Endothelial cell of umbilical vein (primary cell): Measurements from ENCODE around the gene ANO9. TPM values are rescaled to one million over a fixed set of nuclear protein-coding genes. Genes with fewer than 3 reads are reported as not detected.

Source experiments
- BruUV-seq: library from RNA; stranded (reverse); fragments of 400-500 nt; replicated peaks from 2 replicates; lab custom pipeline; 2021; lab: Mats Ljungman, UMichigan
- CTCF ChIA-PET: fragments of 300-600, 350-600 bp; sonication (Branson Sonifier 250); formaldehyde crosslinking; loops from one replicate; lab custom pipeline; 2021; ENCODE audit warnings: antibody characterized with exemption, inconsistent platforms; lab: Charles Lee
- POLR2A ChIA-PET: fragments of 300-600, 350-600 bp; sonication (Branson Sonifier 250); formaldehyde crosslinking; loops from one replicate; lab custom pipeline; 2021; ENCODE audit warnings: antibody characterized with exemption, inconsistent platforms; lab: Charles Lee
- DNase-seq: peaks from one replicate; pipeline ENCODE4 v3.0.0-alpha.2; 2011; ENCODE audit warnings: low read depth, low spot score
- FAIRE-seq: peaks from 2 replicates; lab custom pipeline; 2011; peaks lifted over from hg19 to GRCh38; lab: Jason Lieb, UNC
- H2AFZ ChIP-seq: 2 replicates; pipeline ENCODE4 v1.6.0; 2012; ENCODE audit warnings: low read depth, low read length, control low read depth, inconsistent platforms
- H3K27ac ChIP-seq: 2 replicates; pipeline ENCODE4 v1.5.1; 2011; ENCODE audit warnings: low read depth, mild to moderate bottlenecking, control low read depth, low read length, moderate library complexity; ENCODE audit not compliant: insufficient read depth
- H3K27me3 ChIP-seq, 2 experiments: 2 replicates each; pipeline versions ENCODE4 v1.6.0 to v1.6.1; 2011; ENCODE audit warnings: low read length in 2 of 2, mixed read lengths in 1 of 2; ENCODE audit not compliant: control insufficient read depth in 2 of 2, insufficient read depth in 2 of 2
- H3K36me3 ChIP-seq, 2 experiments: 2 replicates in 1 of 2; 3 replicates in 1 of 2; pipeline ENCODE4 v1.5.1; 2011; ENCODE audit warnings: low read length in 2 of 2, mild to moderate bottlenecking in 1 of 2, moderate library complexity in 1 of 2; ENCODE audit not compliant: control insufficient read depth in 2 of 2, insufficient read depth in 2 of 2; ENCODE audit errors: extremely low read depth in 1 of 2
- H3K4me1 ChIP-seq: 3 replicates; pipeline ENCODE4 v1.5.1; 2011; ENCODE audit warnings: mild to moderate bottlenecking, low read length; ENCODE audit not compliant: control insufficient read depth, insufficient read depth; ENCODE audit errors: extremely low read depth
- H3K4me2 ChIP-seq: 2 replicates; pipeline ENCODE4 v1.6.1; 2011; ENCODE audit warnings: low read length, control low read depth, mixed read lengths; ENCODE audit not compliant: insufficient read depth
- H3K4me3 ChIP-seq, 3 experiments: fragments of 200-600 bp in 1 of 3; sonication (generic), shearing (Covaris generic) in 1 of 3; replicated peaks in 1 of 3; 2 replicates each; pipeline ENCODE4 v1.5.1; 2011 to 2016; ENCODE audit warnings: control low read depth in 3 of 3, low read length in 3 of 3, mild to moderate bottlenecking in 2 of 3, inconsistent platforms in 1 of 3, low read depth in 1 of 3, moderate library complexity in 1 of 3; ENCODE audit not compliant: insufficient read depth in 1 of 3
- H3K79me2 ChIP-seq: 2 replicates; pipeline ENCODE4 v1.6.0; 2012; ENCODE audit warnings: low read length, inconsistent platforms; ENCODE audit not compliant: control insufficient read depth, insufficient read depth
- H3K9ac ChIP-seq: replicated peaks from 2 replicates; pipeline ENCODE3; 2011; ENCODE audit warnings: low read length, control low read depth; ENCODE audit not compliant: insufficient read depth; ENCODE audit errors: extremely low read depth
- H3K9me1 ChIP-seq: replicated peaks from 3 replicates; pipeline ENCODE4 v1.6.0; 2011; ENCODE audit warnings: mild to moderate bottlenecking, low read length; ENCODE audit not compliant: control insufficient read depth, insufficient read depth; ENCODE audit errors: extremely low read depth
- H3K9me3 ChIP-seq: replicated peaks from 2 replicates; pipeline ENCODE4 v1.5.1; 2012; ENCODE audit warnings: low read length, inconsistent platforms; ENCODE audit not compliant: control insufficient read depth, insufficient read depth
- H4K20me1 ChIP-seq: replicated peaks from 2 replicates; pipeline ENCODE3; 2011; ENCODE audit warnings: mild to moderate bottlenecking, low read length; ENCODE audit not compliant: control insufficient read depth, insufficient read depth; ENCODE audit errors: extremely low read depth
- EZH2 ChIP-seq: IDR thresholded peaks from 2 replicates; pipeline ENCODE4 v1.6.1; 2012; ENCODE audit warnings: borderline replicate concordance, low read depth, mild to moderate bottlenecking, moderate library complexity, low read length, inconsistent platforms; ENCODE audit not compliant: severe bottlenecking
- FOS ChIP-seq: IDR thresholded peaks from 2 replicates; pipeline ENCODE4 v1.6.1; 2011; ENCODE audit warnings: mild to moderate bottlenecking, low read length, moderate library complexity, borderline replicate concordance; ENCODE audit not compliant: insufficient read depth
- GATA2 ChIP-seq: IDR thresholded peaks from 2 replicates; pipeline ENCODE4 v1.7.0; 2011; ENCODE audit warnings: low read depth, mild to moderate bottlenecking, moderate library complexity, mixed read lengths, low read length; ENCODE audit not compliant: insufficient read length, insufficient read depth
- JUN ChIP-seq: IDR thresholded peaks from 2 replicates; pipeline ENCODE4 v1.6.1; 2011; ENCODE audit warnings: borderline replicate concordance, low read depth; ENCODE audit not compliant: insufficient read length, insufficient read depth
- MAX ChIP-seq: IDR thresholded peaks from 2 replicates; pipeline ENCODE4 v1.6.1; 2011; ENCODE audit not compliant: insufficient read depth, insufficient read length
- MYC ChIP-seq: IDR thresholded peaks from one replicate; pipeline ENCODE4 v1.6.1; 2011; ENCODE audit warnings: mild to moderate bottlenecking, low read depth, low read length
- POLR2A ChIP-seq: IDR thresholded peaks from 2 replicates; pipeline ENCODE4 v1.6.1; 2012; ENCODE audit warnings: low read depth, mild to moderate bottlenecking, control low read depth, low read length
- POLR2AphosphoS5 ChIP-seq: IDR thresholded peaks from 2 replicates; pipeline ENCODE4 v1.6.1; 2012; ENCODE audit warnings: low read depth, mild to moderate bottlenecking, control low read depth, low read length, moderate library complexity; ENCODE audit not compliant: insufficient read depth
- dilution Hi-C: fragments of 300-500 bp; cut with MboI; formaldehyde crosslinking; loops from one replicate; pipeline ENCODE4 v1.15.0; 2019; ENCODE audit warnings: low sequenced_read_pairs; ENCODE audit not compliant: extremely low pct_ligation_motif_present
- intact Hi-C: fragments of 100-400 bp; cut with micrococcal nuclease; formaldehyde crosslinking; loops from one replicate; pipeline ENCODE4 v1.10.0; 2022
- polyA plus RNA-seq, 4 experiments: library from polyadenylated mRNA; depleted of rRNA in 3 of 4; stranded (reverse) in 3 of 4; unstranded in 1 of 4; fragments of >200 nt; gene quantifications; 2 replicates each; pipeline versions ENCODE4 v1.2.1 to v1.2.3, GENCODE V29; 2011 to 2012; ENCODE audit warnings: missing spikeins in 1 of 4
- total RNA-seq: library from RNA; stranded (reverse); gene quantifications from 2 replicates; pipeline ENCODE4 v1.2.3, GENCODE V29; 2021
- TF ChIP-seq, protein P1 (sequence below), 2 donors: IDR thresholded peaks; 1 replicate in 1 of 2; 2 replicates in 1 of 2; pipeline ENCODE4 v1.5.1; 2011; ENCODE audit warnings: low read length in 2 of 2, mild to moderate bottlenecking in 2 of 2, moderate library complexity in 2 of 2, control low read depth in 1 of 2, inconsistent platforms in 1 of 2, low read depth in 1 of 2; ENCODE audit not compliant: insufficient read depth in 1 of 2; ENCODE audit errors: extremely low read depth in 1 of 2

The ANO9 gene
- total and polyA plus RNA-seq, 2 donors (not counting 3 experiments of a cell fraction or from before 2014, with no cell fraction given), result 0.23 TPM; not detected in 1

DNA sequence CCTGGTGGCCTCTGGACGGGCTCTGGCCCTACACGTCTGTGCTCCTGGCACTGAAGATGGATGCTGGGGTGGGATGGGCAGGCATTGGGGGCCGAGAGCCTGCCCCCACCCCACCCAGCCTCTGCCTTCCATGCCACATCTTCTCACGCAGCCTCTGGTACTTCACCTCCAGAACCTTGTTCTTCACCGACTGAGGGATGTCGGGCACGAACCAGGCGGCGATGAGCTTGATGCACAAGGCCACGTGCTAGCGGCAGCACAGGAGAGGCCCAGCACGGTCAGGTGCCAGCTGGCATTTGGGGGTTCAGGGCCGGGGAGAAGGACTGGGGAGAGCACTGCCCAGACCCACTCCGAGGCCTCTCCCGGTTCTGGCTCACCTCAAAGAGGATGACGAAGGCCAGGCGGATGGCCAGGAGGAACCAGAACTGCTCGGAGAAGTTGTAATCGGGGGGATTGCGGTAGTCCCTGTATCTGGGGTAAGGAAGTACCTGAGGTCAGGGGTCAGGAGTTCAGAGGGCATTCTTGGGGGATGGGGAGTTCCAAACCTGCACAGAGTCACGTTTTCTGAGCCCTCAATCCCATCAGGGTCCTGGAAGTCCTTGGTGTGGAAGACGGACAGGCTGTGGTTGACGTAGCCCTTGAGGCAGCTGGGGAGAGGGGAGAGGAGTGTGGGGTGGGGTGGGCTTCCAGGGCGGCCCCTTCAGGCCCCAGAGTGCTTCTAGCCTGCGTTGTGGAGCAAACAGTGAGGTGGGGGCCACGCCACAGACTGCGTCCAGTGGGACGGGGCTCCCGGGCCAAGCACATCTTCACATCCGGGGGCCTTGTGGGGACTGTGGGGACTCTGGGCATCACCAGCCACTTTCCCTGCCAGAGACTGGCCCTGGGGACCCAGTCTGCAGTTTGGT, 23.2 kb downstream of the ANO9 start:
- Histone ChIP-seq H3K9me1 (no peaks in the 10 kb centered on the region), H3K9me3 (no peaks in the 10 kb centered on the region), H3K27me3 (peaks cover 0 to 3% of the 10 kb centered on the region in 2 experiments), H3K36me3 (no peaks in the 10 kb centered on the region), H3K4me1 (peaks cover 21% of the 10 kb centered on the region), H3K9ac (no peak overlapping the region), H3K79me2 (no peaks in the 10 kb centered on the region), H2AFZ (no peak overlapping the region), H4K20me1 (no peaks in the 10 kb centered on the region), H3K4me2 (no peak overlapping the region), H3K4me3 (no peak overlapping the region), H3K27ac (no peak overlapping the region)
- intact Hi-C loops, result no loop called here
- no TSS peak for BruUV-seq
- DNase-seq, result no peak
- dilution Hi-C loops, result no loop called here
- FAIRE-seq, result no peak
- POLR2A ChIA-PET, result no interaction called here
- no peak for TF ChIP-seq FOS
- CTCF ChIA-PET, result interaction anchor here (1.0 kb wide), 1 partner anchor 28 kb away, joined by 3 read pairs; no protein-coding TSS in a partner anchor

DNA sequence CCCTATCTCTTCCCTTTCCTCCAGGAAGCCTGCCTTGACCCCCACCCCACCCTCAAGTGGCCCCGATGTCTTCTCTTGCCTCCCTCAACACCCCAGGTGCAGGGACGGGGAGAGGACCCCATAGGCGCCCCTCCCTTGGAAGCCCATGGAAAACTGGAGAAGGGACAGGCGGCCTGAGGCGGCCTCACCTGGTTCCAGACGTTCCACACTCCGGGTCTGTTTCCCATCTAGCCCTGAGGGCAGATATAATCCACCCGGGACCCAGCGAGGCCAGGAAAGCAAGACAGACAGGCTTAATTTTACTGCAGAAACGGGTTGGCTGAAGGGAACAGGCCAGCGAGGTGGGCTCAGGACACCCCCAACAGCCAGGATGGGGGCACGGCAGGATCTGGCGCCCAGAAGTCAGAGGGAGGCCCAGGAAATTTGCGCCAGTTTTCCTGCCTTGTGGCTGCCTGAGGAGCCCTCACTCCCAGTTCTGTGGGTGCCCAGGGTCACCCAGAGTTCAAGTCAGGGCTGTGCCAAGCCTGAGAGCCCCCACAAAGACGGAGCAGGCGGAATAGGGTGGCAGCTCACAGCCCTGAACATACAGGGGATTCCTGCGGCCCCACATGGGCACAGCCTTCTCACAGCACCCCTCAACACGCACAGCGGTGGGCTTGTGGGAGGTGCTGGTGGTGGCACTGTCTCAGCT, 24.0 kb downstream of the ANO9 start:
- Histone ChIP-seq H3K27me3 (no peaks in the 10 kb centered on the region), H3K4me3 (peak overlapping the region in 1 of 3 experiments; percentile 40), H3K4me1 (peaks cover 21% of the 10 kb centered on the region), H3K9me3 (no peaks in the 10 kb centered on the region), H3K36me3 (no peaks in the 10 kb centered on the region), H3K27ac (no peak overlapping the region), H3K79me2 (no peaks in the 10 kb centered on the region), H3K9ac (no peak overlapping the region), H3K4me2 (no peak overlapping the region), H3K9me1 (no peaks in the 10 kb centered on the region), H4K20me1 (no peaks in the 10 kb centered on the region), H2AFZ (no peak overlapping the region)
- intact Hi-C loops (no loop called here), dilution Hi-C loops (no loop called here)
- no peak for FAIRE-seq
- ChIA-PET CTCF (interaction anchor here (1.0 to 1.7 kb wide), 2 partner anchors 29 to 30 kb away, joined by 3 to 20 read pairs; no protein-coding TSS in a partner anchor), POLR2A (no interaction called here)
- BruUV-seq, result no TSS peak
- DNase-seq, result no peak
- TF ChIP-seq EZH2 (no peak), POLR2AphosphoS5 (no peak), JUN (no peak), FOS (no peak), MYC (no peak), MAX (no peak), GATA2 (no peak), POLR2A (no peak)
- TF ChIP-seq, protein P1, sequence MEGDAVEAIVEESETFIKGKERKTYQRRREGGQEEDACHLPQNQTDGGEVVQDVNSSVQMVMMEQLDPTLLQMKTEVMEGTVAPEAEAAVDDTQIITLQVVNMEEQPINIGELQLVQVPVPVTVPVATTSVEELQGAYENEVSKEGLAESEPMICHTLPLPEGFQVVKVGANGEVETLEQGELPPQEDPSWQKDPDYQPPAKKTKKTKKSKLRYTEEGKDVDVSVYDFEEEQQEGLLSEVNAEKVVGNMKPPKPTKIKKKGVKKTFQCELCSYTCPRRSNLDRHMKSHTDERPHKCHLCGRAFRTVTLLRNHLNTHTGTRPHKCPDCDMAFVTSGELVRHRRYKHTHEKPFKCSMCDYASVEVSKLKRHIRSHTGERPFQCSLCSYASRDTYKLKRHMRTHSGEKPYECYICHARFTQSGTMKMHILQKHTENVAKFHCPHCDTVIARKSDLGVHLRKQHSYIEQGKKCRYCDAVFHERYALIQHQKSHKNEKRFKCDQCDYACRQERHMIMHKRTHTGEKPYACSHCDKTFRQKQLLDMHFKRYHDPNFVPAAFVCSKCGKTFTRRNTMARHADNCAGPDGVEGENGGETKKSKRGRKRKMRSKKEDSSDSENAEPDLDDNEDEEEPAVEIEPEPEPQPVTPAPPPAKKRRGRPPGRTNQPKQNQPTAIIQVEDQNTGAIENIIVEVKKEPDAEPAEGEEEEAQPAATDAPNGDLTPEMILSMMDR (IDR thresholded peaks at IDR 0.05; ENCODE audit: extremely low read depth in 1 of 2, insufficient read depth in 1 of 2, low read depth in 1 of 2, low read length in 2 of 2), result no peak
